GM23338 (cell line): ENCODE data around the gene CKB.

Experiments used
- CREB1 ChIP-seq: fragments of 250-450 bp; sonication (Bioruptor Pico); IDR thresholded peaks from 2 replicates; pipeline ENCODE4 v1.5.0; 2020; ENCODE audit warnings: low read depth, mild to moderate bottlenecking, moderate library complexity
- CTCF ChIP-seq, 2 experiments: fragments of 200-600 bp in 1 of 2; sonication (generic) in 1 of 2; conservative IDR thresholded peaks; 2 replicates each; pipeline versions ENCODE4 v1.5.1 to v1.6.1; 2016 to 2017; ENCODE audit warnings: antibody characterized with exemption in 2 of 2, low read depth in 2 of 2, mild to moderate bottlenecking in 2 of 2, moderate library complexity in 1 of 2
- EZH2 ChIP-seq: fragments of 200-600 bp; sonication (generic); IDR thresholded peaks from one replicate; pipeline ENCODE4 v1.8.0; 2017; ENCODE audit warnings: antibody characterized with exemption, mild to moderate bottlenecking, low read depth; ENCODE audit not compliant: unreplicated experiment
- EZH2phosphoT487 ChIP-seq: fragments of 200-600 bp; sonication (generic); IDR thresholded peaks from one replicate; pipeline ENCODE4 v1.8.1; 2018; ENCODE audit warnings: antibody characterized with exemption; ENCODE audit not compliant: unreplicated experiment
- JUNB ChIP-seq: IDR thresholded peaks from one replicate; pipeline ENCODE4 v1.6.1; 2016; ENCODE audit warnings: antibody characterized with exemption; ENCODE audit not compliant: unreplicated experiment
- POLR2AphosphoS5 ChIP-seq: IDR thresholded peaks from 2 replicates; pipeline ENCODE4 v1.6.1; 2016; ENCODE audit warnings: antibody characterized with exemption, low read depth
- REST ChIP-seq: IDR thresholded peaks from one replicate; pipeline ENCODE4 v1.6.1; 2018; ENCODE audit warnings: antibody characterized with exemption; ENCODE audit not compliant: unreplicated experiment
- ZNF114 ChIP-seq: fragments of 250-450 bp; sonication (Bioruptor Pico); IDR thresholded peaks from 2 replicates; pipeline ENCODE4 v1.5.0; 2020; ENCODE audit warnings: mild to moderate bottlenecking, moderate library complexity

- TF ChIP-seq CTCF (conservative IDR thresholded peaks at IDR 0.05; ENCODE audit: low read depth in 2 of 2) (peak in 1 of 2 experiments; percentile 37; a peak in 2 of 4 replicates), POLR2AphosphoS5 (no peak), EZH2 (no peak), EZH2phosphoT487 (no peak), CREB1 (CRISPR knock-in tag) (no peak), REST (no peak), JUNB (no peak), ZNF114 (CRISPR knock-in tag) (no peak)
Measured at GRCh38 chr14:103539056-103539825, 16.6 kb upstream of the CKB start.
